Osteoblast (primary cell): ENCODE data around the gene DIP2A. TPM values are rescaled to one million over a fixed set of nuclear protein-coding genes. Genes with fewer than 3 reads are reported as not detected.

Source experiments
- DNase-seq: peaks from one replicate; pipeline ENCODE4 v3.0.0; 2011; ENCODE audit warnings: low spot score, mixed read lengths; ENCODE audit not compliant: insufficient read length; ENCODE audit errors: missing footprints
- H2AFZ ChIP-seq: 2 replicates; pipeline ENCODE4 v1.6.0; 2011; ENCODE audit warnings: mild to moderate bottlenecking, low read length
- H3K27ac ChIP-seq: 2 replicates; pipeline ENCODE4 v1.5.1; 2011; ENCODE audit warnings: mild to moderate bottlenecking, low read depth, low read length, moderate library complexity
- H3K27me3 ChIP-seq: 2 replicates; pipeline ENCODE4 v1.6.0; 2012; ENCODE audit warnings: mild to moderate bottlenecking, control low read depth, inconsistent platforms, low read length, moderate library complexity; ENCODE audit not compliant: insufficient read depth
- H3K36me3 ChIP-seq: 2 replicates; pipeline ENCODE4 v1.5.1; 2011; ENCODE audit warnings: mild to moderate bottlenecking, low read length, control low read depth, moderate library complexity; ENCODE audit not compliant: insufficient read depth
- H3K4me1 ChIP-seq: 2 replicates; pipeline ENCODE4 v1.5.1; 2011; ENCODE audit warnings: mild to moderate bottlenecking, low read length, control low read depth, moderate library complexity; ENCODE audit not compliant: insufficient read depth
- H3K4me2 ChIP-seq: 2 replicates; pipeline ENCODE4 v1.6.0; 2011; ENCODE audit warnings: mild to moderate bottlenecking, low read length; ENCODE audit not compliant: insufficient read depth
- H3K4me3 ChIP-seq: fragments of 200-600 bp; sonication (generic); 3 replicates; pipeline ENCODE4 v1.5.1; 2012; ENCODE audit warnings: mild to moderate bottlenecking, low read length, inconsistent platforms; ENCODE audit not compliant: insufficient read depth
- H3K79me2 ChIP-seq: 2 replicates; pipeline ENCODE4 v1.6.0; 2012; ENCODE audit warnings: mild to moderate bottlenecking, low read length, control low read depth, inconsistent platforms; ENCODE audit not compliant: insufficient read depth
- H3K9me3 ChIP-seq: 2 replicates; pipeline ENCODE4 v1.5.1; 2011; ENCODE audit warnings: low read depth, low read length, control low read depth
- H4K20me1 ChIP-seq: 2 replicates; pipeline ENCODE4 v1.6.0; 2012; ENCODE audit warnings: mild to moderate bottlenecking, low read length, control low read depth; ENCODE audit not compliant: insufficient read depth
- total RNA-seq: library from RNA; depleted of rRNA; stranded (reverse); fragments of >200 nt; gene quantifications from 2 replicates; pipeline ENCODE4 v1.2.3, GENCODE V29; 2012
- TF ChIP-seq, protein P1 (sequence below): IDR thresholded peaks from 2 replicates; pipeline ENCODE4 v1.5.1; 2011; ENCODE audit warnings: mild to moderate bottlenecking, low read depth, low read length, moderate library complexity; ENCODE audit errors: extremely low read depth

DIP2A gene
- total RNA-seq, 1 donor: 22.8 TPM

DNA sequence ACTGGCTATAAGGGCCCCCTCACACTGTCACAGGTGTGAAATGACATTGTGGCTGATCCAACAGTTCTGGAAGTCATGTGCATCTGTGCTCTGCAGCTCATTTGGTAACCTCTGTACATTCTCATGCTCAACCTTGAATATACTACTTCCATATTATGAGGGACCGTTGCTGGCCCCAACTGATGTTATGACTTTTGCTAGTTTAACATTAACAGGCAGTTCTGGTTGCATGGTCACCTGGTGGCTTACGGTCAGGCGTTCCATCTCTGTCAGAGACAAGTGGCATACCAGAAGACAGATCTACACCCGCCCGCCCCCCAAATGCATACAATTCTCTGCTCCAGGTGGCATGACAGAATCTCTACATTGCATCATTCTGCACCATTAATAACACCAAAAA lies 6.0 kb upstream of the DIP2A start:
- Histone ChIP-seq H4K20me1 (peaks cover 3% of the 10 kb centered on the region), H3K36me3 (no peaks in the 10 kb centered on the region), H3K27me3 (no peaks in the 10 kb centered on the region)

DNA sequence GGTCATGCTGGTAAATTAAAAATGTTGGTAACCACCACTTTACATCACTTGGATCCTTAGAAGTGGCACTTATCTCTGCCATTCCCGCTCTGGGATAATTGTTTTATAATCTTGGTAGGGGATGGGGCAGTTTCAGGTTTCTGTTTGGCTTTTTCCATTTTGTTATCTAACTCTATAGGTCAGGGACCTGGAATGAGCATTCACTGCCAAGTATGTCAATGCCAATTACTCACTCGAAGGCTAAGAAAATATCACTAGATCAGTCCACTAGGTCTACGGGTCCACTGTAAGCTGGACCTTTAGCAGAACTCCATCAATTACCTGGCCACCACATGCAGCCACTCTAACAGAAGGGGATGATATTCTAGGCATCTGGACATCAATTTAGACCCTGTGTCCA lies 4.5 kb upstream of the DIP2A start:
- Histone ChIP-seq H3K9me3 (no peaks in the 10 kb centered on the region), H3K79me2 (peaks cover 38% of the 10 kb centered on the region), H3K4me1 (peaks cover 33% of the 10 kb centered on the region), H3K4me3 (no peak overlapping the region), H3K27me3 (no peaks in the 10 kb centered on the region), H3K36me3 (no peaks in the 10 kb centered on the region), H3K4me2 (no peak overlapping the region), H2AFZ (no peak overlapping the region), H3K27ac (no peak overlapping the region), H4K20me1 (peaks cover 3% of the 10 kb centered on the region)
- DNase-seq: peak; percentile 66
- TF ChIP-seq, protein P1, sequence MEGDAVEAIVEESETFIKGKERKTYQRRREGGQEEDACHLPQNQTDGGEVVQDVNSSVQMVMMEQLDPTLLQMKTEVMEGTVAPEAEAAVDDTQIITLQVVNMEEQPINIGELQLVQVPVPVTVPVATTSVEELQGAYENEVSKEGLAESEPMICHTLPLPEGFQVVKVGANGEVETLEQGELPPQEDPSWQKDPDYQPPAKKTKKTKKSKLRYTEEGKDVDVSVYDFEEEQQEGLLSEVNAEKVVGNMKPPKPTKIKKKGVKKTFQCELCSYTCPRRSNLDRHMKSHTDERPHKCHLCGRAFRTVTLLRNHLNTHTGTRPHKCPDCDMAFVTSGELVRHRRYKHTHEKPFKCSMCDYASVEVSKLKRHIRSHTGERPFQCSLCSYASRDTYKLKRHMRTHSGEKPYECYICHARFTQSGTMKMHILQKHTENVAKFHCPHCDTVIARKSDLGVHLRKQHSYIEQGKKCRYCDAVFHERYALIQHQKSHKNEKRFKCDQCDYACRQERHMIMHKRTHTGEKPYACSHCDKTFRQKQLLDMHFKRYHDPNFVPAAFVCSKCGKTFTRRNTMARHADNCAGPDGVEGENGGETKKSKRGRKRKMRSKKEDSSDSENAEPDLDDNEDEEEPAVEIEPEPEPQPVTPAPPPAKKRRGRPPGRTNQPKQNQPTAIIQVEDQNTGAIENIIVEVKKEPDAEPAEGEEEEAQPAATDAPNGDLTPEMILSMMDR: no peak

More for the DNA sequence above, 6.0 kb upstream of the DIP2A start:
- TF ChIP-seq, protein P1: no peak
- no peak for DNase-seq
- Histone ChIP-seq H3K4me1 (peaks cover 31% of the 10 kb centered on the region), H3K27ac (no peak overlapping the region), H2AFZ (no peak overlapping the region), H3K9me3 (no peaks in the 10 kb centered on the region), H3K4me2 (no peak overlapping the region), H3K79me2 (peaks cover 29% of the 10 kb centered on the region), H3K4me3 (no peak overlapping the region)

DNA sequence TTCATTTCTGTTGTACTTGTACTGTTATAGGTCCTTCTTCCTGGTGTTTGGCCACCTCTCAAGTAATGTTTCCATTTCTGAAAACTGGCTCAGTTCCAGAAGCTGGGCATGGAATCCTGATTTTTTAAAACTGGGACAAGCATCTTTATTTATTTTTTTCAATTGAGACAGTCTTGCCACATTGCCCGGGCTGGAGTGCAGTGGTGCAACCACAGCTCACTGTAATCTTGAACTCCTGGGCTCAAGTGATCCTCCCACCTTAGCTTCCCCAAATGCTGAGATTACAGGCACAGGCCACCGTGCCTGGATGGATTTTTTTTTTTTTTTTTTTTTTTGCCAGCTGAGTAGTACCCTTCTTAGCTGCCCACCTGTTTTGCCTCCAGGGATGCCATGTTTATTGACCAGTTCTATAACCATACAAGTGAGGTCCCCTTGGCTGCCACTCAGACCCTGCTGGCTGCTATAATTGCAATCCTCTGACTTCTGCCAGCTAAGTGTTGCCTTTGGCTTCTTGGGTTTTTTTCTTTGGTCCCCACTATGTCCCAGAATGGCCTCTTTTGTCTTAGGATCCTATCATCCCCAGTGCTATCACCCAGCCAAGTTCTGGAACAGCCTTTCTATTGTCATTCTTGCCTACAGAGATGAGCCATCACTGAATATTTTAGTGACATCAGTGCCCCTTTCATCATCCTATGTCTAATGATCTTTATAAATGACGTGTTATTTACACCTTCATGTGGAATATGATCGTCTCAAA lies 3.9 kb upstream of the DIP2A start:
- DNase-seq: peak; percentile 82
- no peaks in the 10 kb centered on the region for H3K9me3 ChIP-seq
- no peaks in the 10 kb centered on the region for H3K36me3 ChIP-seq
- H3K27ac ChIP-seq: peak overlapping the region; percentile 48
- TF ChIP-seq, protein P1: no peak
- H3K27me3 ChIP-seq: no peaks in the 10 kb centered on the region
- H3K79me2 ChIP-seq: peaks cover 44% of the 10 kb centered on the region
- H3K4me3 ChIP-seq: no peak overlapping the region
- H3K4me1 ChIP-seq: peaks cover 33% of the 10 kb centered on the region
- H2AFZ ChIP-seq: no peak overlapping the region
- H4K20me1 ChIP-seq: peaks cover 3% of the 10 kb centered on the region
- H3K4me2 ChIP-seq: peak overlapping the region; percentile 58

DNA sequence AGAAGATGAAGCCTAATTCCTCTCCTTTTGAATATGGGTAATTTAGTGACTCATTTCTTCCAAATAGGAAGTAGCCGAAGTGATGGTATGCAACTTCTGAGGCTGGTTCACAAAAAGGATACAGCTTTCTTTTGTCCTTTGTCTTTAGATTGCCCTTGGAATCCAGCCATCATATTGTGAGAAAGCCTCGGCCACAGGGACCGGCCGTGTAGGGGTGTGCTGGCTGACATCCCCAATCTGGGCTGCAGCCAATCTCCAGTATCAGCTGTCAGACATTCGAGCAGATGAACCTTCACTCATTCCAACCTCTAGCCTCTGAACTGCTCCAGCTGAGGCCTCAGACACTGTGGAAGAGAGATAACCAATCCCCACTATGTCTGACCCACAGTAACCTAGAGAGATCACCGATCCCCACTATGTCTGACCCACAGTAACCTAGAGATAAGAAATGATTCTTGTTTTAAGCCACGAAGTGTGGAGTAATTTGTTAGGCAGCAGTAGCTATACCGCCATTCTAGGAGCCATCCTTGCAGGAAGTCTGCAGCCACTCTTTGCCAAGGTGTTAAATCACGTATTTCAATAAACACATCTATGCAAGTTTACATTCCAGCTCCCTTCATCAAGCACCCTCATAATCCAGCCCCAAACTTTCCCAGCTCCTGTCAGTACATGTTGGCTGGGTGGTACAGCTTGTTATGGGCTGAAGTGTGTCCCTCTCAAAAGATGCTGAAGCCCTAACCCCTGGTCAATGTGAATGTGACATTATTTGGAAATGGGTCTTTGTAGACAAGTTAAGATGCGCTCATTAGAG lies 2.9 kb upstream of the DIP2A start:
- H3K4me1 ChIP-seq: peaks cover 36% of the 10 kb centered on the region
- TF ChIP-seq, protein P1: no peak
- H3K27ac ChIP-seq: peak overlapping the region; percentile 48
- no peaks in the 10 kb centered on the region for H3K36me3 ChIP-seq
- H3K9me3 ChIP-seq: no peaks in the 10 kb centered on the region
- peaks cover 53% of the 10 kb centered on the region for H3K79me2 ChIP-seq
- H2AFZ ChIP-seq: peak overlapping the region; percentile 3
- no peaks in the 10 kb centered on the region for H3K27me3 ChIP-seq
- peak overlapping the region; percentile 4 for H3K4me3 ChIP-seq
- DNase-seq: peak; percentile 90
- H4K20me1 ChIP-seq: peaks cover 3% of the 10 kb centered on the region
- H3K4me2 ChIP-seq: peak overlapping the region; percentile 58
